ENCODE measurements around the gene REC8. TPM values are rescaled to one million over a fixed set of nuclear protein-coding genes. Genes with fewer than 3 reads are reported as not detected.

Gene REC8
- total RNA-seq, 1 experiment from 2014 or later = 6.1 TPM

- POLR2A ChIA-PET = interaction anchor here (0.6 to 2.6 kb wide), 4 partner anchors 10 to 65 kb away, joined by 3 to 9 read pairs (median 4); partner anchors contain the start of genes EMC9 and PSME1
- intact Hi-C loops (cut with micrococcal nuclease) = no loop called here
Measured at GRCh38 chr14:24150993-24151392, 20.9 kb upstream of the REC8 start.

GRCh38 chr14:24151404-24152080, 20.3 kb upstream of the REC8 start:
- H3K9me3 Mint-ChIP-seq (ENCODE audit: unreplicated experiment) = no peaks in the 10 kb centered on the region
- peaks cover 66% of the 10 kb centered on the region for H3K36me3 Mint-ChIP-seq (ENCODE audit: insufficient read depth, unreplicated experiment)
- no peak for DNase-seq (ENCODE audit: unreplicated experiment)
- ChIA-PET CTCF (interaction anchor here (0.7 to 10.3 kb wide), 5 partner anchors 9 to 592 kb away, joined by 3 to 141 read pairs (median 3); partner anchors contain the start of gene IRF9), POLR2A (interaction anchor here (0.9 to 2.6 kb wide), 3 partner anchors 10 to 16 kb away, joined by 3 to 9 read pairs (median 4); partner anchors contain the start of genes EMC9, IRF9 and PSME1)
- no peaks in the 10 kb centered on the region for H3K4me1 Mint-ChIP-seq (ENCODE audit: insufficient read depth, unreplicated experiment)
- no peaks in the 10 kb centered on the region for H3K27me3 Mint-ChIP-seq (ENCODE audit: insufficient read depth, unreplicated experiment)
- no peak overlapping the region for H3K4me3 Mint-ChIP-seq (ENCODE audit: unreplicated experiment)
- BruUV-seq (replicated peaks) = no TSS peak
- TF ChIP-seq CTCF (IDR thresholded peaks at IDR 0.05; ENCODE audit: unreplicated experiment) = no peak
- H3K27ac Mint-ChIP-seq (ENCODE audit: low read depth, unreplicated experiment) = no peak overlapping the region
- intact Hi-C loops (cut with micrococcal nuclease) = no loop called here

More at GRCh38 chr14:24150993-24151392, 20.9 kb upstream of the REC8 start:
- TF ChIP-seq CTCF (IDR thresholded peaks at IDR 0.05; ENCODE audit: unreplicated experiment) = no peak
- H3K4me3 Mint-ChIP-seq (ENCODE audit: unreplicated experiment) = no peak overlapping the region
- no peaks in the 10 kb centered on the region for H3K27me3 Mint-ChIP-seq (ENCODE audit: insufficient read depth, unreplicated experiment)
- peaks cover 62% of the 10 kb centered on the region for H3K36me3 Mint-ChIP-seq (ENCODE audit: insufficient read depth, unreplicated experiment)
- no peaks in the 10 kb centered on the region for H3K9me3 Mint-ChIP-seq (ENCODE audit: unreplicated experiment)
- CTCF ChIA-PET = interaction anchor here (0.6 to 10.3 kb wide), 7 partner anchors 9 to 591 kb away, joined by 3 to 141 read pairs (median 3); partner anchors contain the start of gene IRF9
- no peak for DNase-seq (ENCODE audit: unreplicated experiment)
- H3K4me1 Mint-ChIP-seq (ENCODE audit: insufficient read depth, unreplicated experiment) = no peaks in the 10 kb centered on the region
- BruUV-seq (replicated peaks) = no TSS peak
- H3K27ac Mint-ChIP-seq (ENCODE audit: low read depth, unreplicated experiment) = no peak overlapping the region

GRCh38 chr14:24155100-24155499, 16.8 kb upstream of the REC8 start:
- intact Hi-C loops (cut with micrococcal nuclease) = no loop called here
- CTCF ChIA-PET = interaction anchor here (1.0 kb wide), 1 partner anchor 178 kb away, joined by 3 read pairs; no protein-coding TSS in a partner anchor
- DNase-seq (ENCODE audit: unreplicated experiment) = no peak
- Mint-ChIP-seq H3K9me3 (ENCODE audit: unreplicated experiment) (no peaks in the 10 kb centered on the region), H3K4me3 (ENCODE audit: unreplicated experiment) (no peak overlapping the region), H3K27ac (ENCODE audit: low read depth, unreplicated experiment) (no peak overlapping the region), H3K4me1 (ENCODE audit: insufficient read depth, unreplicated experiment) (peaks cover 2% of the 10 kb centered on the region), H3K36me3 (ENCODE audit: insufficient read depth, unreplicated experiment) (peaks cover 75% of the 10 kb centered on the region), H3K27me3 (ENCODE audit: insufficient read depth, unreplicated experiment) (no peaks in the 10 kb centered on the region)
- BruUV-seq (replicated peaks) = no TSS peak
- TF ChIP-seq CTCF (IDR thresholded peaks at IDR 0.05; ENCODE audit: unreplicated experiment) = no peak
- POLR2A ChIA-PET = interaction anchor here (0.7 to 4.6 kb wide), 5 partner anchors 8 to 45 kb away, joined by 3 to 14 read pairs (median 3); partner anchors contain the start of genes EMC9, PSME2 and RNF31

GRCh38 chr14:24156840-24157239, 15.0 kb upstream of the REC8 start:
- no peak for DNase-seq (ENCODE audit: unreplicated experiment)
- H3K27me3 Mint-ChIP-seq (ENCODE audit: insufficient read depth, unreplicated experiment) = no peaks in the 10 kb centered on the region
- H3K4me1 Mint-ChIP-seq (ENCODE audit: insufficient read depth, unreplicated experiment) = peaks cover 11% of the 10 kb centered on the region
- H3K4me3 Mint-ChIP-seq (ENCODE audit: unreplicated experiment) = no peak overlapping the region
- H3K27ac Mint-ChIP-seq (ENCODE audit: low read depth, unreplicated experiment) = no peak overlapping the region
- ChIA-PET POLR2A (interaction anchor here (0.7 to 4.6 kb wide), 4 partner anchors 10 to 43 kb away, joined by 3 to 14 read pairs (median 4); partner anchors contain the start of genes PSME2 and RNF31), CTCF (interaction anchor here (1.0 to 6.8 kb wide), 2 partner anchors 9 to 31 kb away, joined by 3 to 141 read pairs; partner anchors contain the start of genes PSME2 and RNF31)
- no TSS peak for BruUV-seq (replicated peaks)
- no peaks in the 10 kb centered on the region for H3K9me3 Mint-ChIP-seq (ENCODE audit: unreplicated experiment)
- no peak for TF ChIP-seq CTCF (IDR thresholded peaks at IDR 0.05; ENCODE audit: unreplicated experiment)
- peaks cover 81% of the 10 kb centered on the region for H3K36me3 Mint-ChIP-seq (ENCODE audit: insufficient read depth, unreplicated experiment)
- intact Hi-C loops (cut with micrococcal nuclease) = no loop called here
